SK-N-SH treated with all-trans-retinoic acid at 6 μM for 48 hours (cell line): Measurements from ENCODE around the gene TRIM71.
"Not testable (repeated sequence)": the region's sequence is repeated elsewhere in the genome, so short reads cannot be mapped to it uniquely, and the experiment has no call there.

Source experiments
- ATAC-seq: fragments of 200-7000 bp; cut with Tn5 transposase; 3 replicates; pipeline ENCODE4 v1.9.1; 2020; ENCODE audit warnings: mild to moderate bottlenecking, moderate library complexity
- ARNTL ChIP-seq: fragments of 450-650 bp; formaldehyde crosslinking; IDR thresholded peaks from 2 replicates; pipeline ENCODE4 v1.5.0; 2020; ENCODE audit warnings: low read depth, mild to moderate bottlenecking, moderate library complexity, borderline replicate concordance
- BACH2 ChIP-seq: fragments of 250-450 bp; sonication (Bioruptor Pico); IDR thresholded peaks from 2 replicates; pipeline ENCODE4 v1.9.0; 2021; ENCODE audit warnings: mild to moderate bottlenecking, borderline replicate concordance
- CSDC2 ChIP-seq: fragments of 250-450 bp; sonication (Bioruptor Pico); IDR thresholded peaks from 2 replicates; pipeline ENCODE4 v1.5.0; 2020; ENCODE audit warnings: mild to moderate bottlenecking, moderate library complexity
- ESRRG ChIP-seq: fragments of 250-450 bp; sonication (Bioruptor Pico); IDR thresholded peaks from 2 replicates; pipeline ENCODE4 v1.6.1; 2021; ENCODE audit warnings: mild to moderate bottlenecking
- GLIS3 ChIP-seq: fragments of 250-450 bp; sonication (Bioruptor Pico); IDR thresholded peaks from 2 replicates; pipeline ENCODE4 v1.5.0; 2020; ENCODE audit warnings: mild to moderate bottlenecking, moderate library complexity
- ISL1 ChIP-seq: fragments of 250-450 bp; sonication (Bioruptor Pico); IDR thresholded peaks from 2 replicates; pipeline ENCODE4 v2.1.2; 2022; ENCODE audit warnings: mild to moderate bottlenecking, moderate library complexity
- OSR1 ChIP-seq: fragments of 250-450 bp; sonication (Bioruptor Pico); IDR thresholded peaks from 2 replicates; pipeline ENCODE4 v1.8.0; 2022; ENCODE audit warnings: moderate library complexity, mild to moderate bottlenecking, inconsistent platforms
- PPARA ChIP-seq: fragments of 250-450 bp; sonication (Bioruptor Pico); IDR thresholded peaks from 2 replicates; pipeline ENCODE4 v1.5.0; 2020; ENCODE audit warnings: mild to moderate bottlenecking, borderline replicate concordance
- RARB ChIP-seq: fragments of 250-450 bp; sonication (Bioruptor Pico); IDR thresholded peaks from 2 replicates; pipeline ENCODE4 v1.8.0; 2021; ENCODE audit warnings: mild to moderate bottlenecking, moderate library complexity
- SNAI2 ChIP-seq: fragments of 250-450 bp; sonication (Bioruptor Pico); IDR thresholded peaks from 2 replicates; pipeline ENCODE4 v1.5.0; 2020; ENCODE audit warnings: mild to moderate bottlenecking, moderate library complexity
- TOX ChIP-seq: fragments of 250-450 bp; sonication (Bioruptor Pico); IDR thresholded peaks from 2 replicates; pipeline ENCODE4 v1.8.0; 2021; ENCODE audit warnings: mild to moderate bottlenecking, moderate library complexity, borderline replicate concordance
- ZC3H10 ChIP-seq: fragments of 250-450 bp; sonication (Bioruptor Pico); IDR thresholded peaks from 2 replicates; pipeline ENCODE4 v1.5.1; 2021; ENCODE audit warnings: mild to moderate bottlenecking, moderate library complexity
- ZFP30 ChIP-seq: fragments of 450-650 bp; formaldehyde crosslinking; IDR thresholded peaks from 2 replicates; pipeline ENCODE4 v1.5.0; 2022; ENCODE audit warnings: mild to moderate bottlenecking, moderate library complexity
- ZNF565 ChIP-seq: fragments of 450-650 bp; formaldehyde crosslinking; conservative IDR thresholded peaks from 2 replicates; pipeline ENCODE4 v1.5.0; 2020; ENCODE audit warnings: low read depth, mild to moderate bottlenecking, moderate library complexity
- ZNF70 ChIP-seq: fragments of 450-650 bp; formaldehyde crosslinking; IDR thresholded peaks from 2 replicates; pipeline ENCODE4 v1.5.0; 2020; ENCODE audit warnings: mild to moderate bottlenecking, moderate library complexity
- ZNF8 ChIP-seq: fragments of 450-650 bp; formaldehyde crosslinking; IDR thresholded peaks from 2 replicates; pipeline ENCODE4 v1.5.0; 2020; ENCODE audit warnings: mild to moderate bottlenecking, moderate library complexity
- TF ChIP-seq, protein P1 (sequence below): fragments of 250-450 bp; sonication (Bioruptor Pico); IDR thresholded peaks from 2 replicates; pipeline ENCODE4 v1.8.0; 2020; ENCODE audit warnings: mild to moderate bottlenecking, moderate library complexity, borderline replicate concordance
- TF ChIP-seq, protein P2 (sequence below): fragments of 250-450 bp; sonication (Bioruptor Pico); IDR thresholded peaks from 2 replicates; pipeline ENCODE4 v1.5.1; 2020; ENCODE audit warnings: low read depth, mild to moderate bottlenecking, moderate library complexity
- TF ChIP-seq, protein P3 (sequence below): fragments of 250-450 bp; sonication (Bioruptor Pico); IDR thresholded peaks from 2 replicates; pipeline ENCODE4 v1.8.0; 2021; ENCODE audit warnings: low read depth, mild to moderate bottlenecking, moderate library complexity, borderline replicate concordance
- TF ChIP-seq, protein P4 (sequence below): fragments of 250-450 bp; sonication (Bioruptor Pico); IDR thresholded peaks from 2 replicates; pipeline ENCODE4 v1.5.0; 2020; ENCODE audit warnings: mild to moderate bottlenecking, moderate library complexity

TRIM71 gene

DNA sequence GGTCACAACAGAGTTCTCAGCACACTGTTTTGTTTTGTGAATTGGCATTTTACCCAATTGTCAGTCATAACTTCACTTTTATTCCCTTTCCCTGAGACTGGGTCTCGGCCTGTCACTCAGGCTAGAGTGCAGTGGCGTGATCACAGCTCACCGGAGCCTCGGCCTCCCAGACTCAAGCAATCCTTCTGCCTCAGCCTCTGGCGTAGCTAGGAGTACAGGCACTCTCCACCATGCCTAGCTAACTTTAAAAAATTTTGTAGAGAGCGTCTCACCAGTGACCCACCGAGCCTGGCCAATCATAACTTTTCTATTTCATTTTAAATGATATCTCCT lies 26.5 kb downstream of the TRIM71 start (continued):
- TF ChIP-seq, protein P1, sequence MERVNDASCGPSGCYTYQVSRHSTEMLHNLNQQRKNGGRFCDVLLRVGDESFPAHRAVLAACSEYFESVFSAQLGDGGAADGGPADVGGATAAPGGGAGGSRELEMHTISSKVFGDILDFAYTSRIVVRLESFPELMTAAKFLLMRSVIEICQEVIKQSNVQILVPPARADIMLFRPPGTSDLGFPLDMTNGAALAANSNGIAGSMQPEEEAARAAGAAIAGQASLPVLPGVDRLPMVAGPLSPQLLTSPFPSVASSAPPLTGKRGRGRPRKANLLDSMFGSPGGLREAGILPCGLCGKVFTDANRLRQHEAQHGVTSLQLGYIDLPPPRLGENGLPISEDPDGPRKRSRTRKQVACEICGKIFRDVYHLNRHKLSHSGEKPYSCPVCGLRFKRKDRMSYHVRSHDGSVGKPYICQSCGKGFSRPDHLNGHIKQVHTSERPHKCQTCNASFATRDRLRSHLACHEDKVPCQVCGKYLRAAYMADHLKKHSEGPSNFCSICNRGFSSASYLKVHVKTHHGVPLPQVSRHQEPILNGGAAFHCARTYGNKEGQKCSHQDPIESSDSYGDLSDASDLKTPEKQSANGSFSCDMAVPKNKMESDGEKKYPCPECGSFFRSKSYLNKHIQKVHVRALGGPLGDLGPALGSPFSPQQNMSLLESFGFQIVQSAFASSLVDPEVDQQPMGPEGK, result no peak
- TF ChIP-seq PPARA (CRISPR knock-in tag), result no peak
- TF ChIP-seq GLIS3 (CRISPR knock-in tag), result no peak
- TF ChIP-seq ZC3H10, result no peak

DNA sequence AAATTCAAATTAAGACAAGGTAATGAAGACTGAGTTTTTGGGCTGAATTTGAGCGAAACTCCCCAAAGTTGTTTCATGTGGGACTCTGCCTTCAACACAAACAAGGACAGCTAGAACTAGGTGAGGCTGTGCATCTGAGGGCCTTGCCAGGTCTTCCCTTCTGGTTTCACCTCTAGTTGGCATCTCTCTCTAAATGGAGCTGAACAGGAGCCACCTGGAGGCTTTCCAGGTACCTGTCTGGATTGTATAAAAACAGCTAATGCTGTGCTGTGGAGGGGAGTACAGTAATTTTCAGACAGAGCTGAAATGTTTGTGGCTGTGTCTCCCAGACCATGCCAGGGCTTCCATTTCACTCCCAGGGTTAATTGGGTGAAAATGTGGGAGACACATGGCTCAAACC lies 27.1 kb downstream of the TRIM71 start:
- TF ChIP-seq, protein P1, result no peak
- TF ChIP-seq GLIS3 (CRISPR knock-in tag), result no peak
- TF ChIP-seq, protein P2, sequence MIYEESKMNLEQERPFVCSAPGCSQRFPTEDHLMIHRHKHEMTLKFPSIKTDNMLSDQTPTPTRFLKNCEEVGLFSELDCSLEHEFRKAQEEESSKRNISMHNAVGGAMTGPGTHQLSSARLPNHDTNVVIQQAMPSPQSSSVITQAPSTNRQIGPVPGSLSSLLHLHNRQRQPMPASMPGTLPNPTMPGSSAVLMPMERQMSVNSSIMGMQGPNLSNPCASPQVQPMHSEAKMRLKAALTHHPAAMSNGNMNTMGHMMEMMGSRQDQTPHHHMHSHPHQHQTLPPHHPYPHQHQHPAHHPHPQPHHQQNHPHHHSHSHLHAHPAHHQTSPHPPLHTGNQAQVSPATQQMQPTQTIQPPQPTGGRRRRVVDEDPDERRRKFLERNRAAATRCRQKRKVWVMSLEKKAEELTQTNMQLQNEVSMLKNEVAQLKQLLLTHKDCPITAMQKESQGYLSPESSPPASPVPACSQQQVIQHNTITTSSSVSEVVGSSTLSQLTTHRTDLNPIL (CRISPR knock-in tag), result no peak
- TF ChIP-seq, protein P3, sequence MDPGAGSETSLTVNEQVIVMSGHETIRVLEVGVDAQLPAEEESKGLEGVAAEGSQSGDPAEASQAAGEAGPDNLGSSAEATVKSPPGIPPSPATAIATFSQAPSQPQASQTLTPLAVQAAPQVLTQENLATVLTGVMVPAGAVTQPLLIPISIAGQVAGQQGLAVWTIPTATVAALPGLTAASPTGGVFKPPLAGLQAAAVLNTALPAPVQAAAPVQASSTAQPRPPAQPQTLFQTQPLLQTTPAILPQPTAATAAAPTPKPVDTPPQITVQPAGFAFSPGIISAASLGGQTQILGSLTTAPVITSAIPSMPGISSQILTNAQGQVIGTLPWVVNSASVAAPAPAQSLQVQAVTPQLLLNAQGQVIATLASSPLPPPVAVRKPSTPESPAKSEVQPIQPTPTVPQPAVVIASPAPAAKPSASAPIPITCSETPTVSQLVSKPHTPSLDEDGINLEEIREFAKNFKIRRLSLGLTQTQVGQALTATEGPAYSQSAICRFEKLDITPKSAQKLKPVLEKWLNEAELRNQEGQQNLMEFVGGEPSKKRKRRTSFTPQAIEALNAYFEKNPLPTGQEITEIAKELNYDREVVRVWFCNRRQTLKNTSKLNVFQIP (CRISPR knock-in tag), result no peak
- TF ChIP-seq, protein P4, sequence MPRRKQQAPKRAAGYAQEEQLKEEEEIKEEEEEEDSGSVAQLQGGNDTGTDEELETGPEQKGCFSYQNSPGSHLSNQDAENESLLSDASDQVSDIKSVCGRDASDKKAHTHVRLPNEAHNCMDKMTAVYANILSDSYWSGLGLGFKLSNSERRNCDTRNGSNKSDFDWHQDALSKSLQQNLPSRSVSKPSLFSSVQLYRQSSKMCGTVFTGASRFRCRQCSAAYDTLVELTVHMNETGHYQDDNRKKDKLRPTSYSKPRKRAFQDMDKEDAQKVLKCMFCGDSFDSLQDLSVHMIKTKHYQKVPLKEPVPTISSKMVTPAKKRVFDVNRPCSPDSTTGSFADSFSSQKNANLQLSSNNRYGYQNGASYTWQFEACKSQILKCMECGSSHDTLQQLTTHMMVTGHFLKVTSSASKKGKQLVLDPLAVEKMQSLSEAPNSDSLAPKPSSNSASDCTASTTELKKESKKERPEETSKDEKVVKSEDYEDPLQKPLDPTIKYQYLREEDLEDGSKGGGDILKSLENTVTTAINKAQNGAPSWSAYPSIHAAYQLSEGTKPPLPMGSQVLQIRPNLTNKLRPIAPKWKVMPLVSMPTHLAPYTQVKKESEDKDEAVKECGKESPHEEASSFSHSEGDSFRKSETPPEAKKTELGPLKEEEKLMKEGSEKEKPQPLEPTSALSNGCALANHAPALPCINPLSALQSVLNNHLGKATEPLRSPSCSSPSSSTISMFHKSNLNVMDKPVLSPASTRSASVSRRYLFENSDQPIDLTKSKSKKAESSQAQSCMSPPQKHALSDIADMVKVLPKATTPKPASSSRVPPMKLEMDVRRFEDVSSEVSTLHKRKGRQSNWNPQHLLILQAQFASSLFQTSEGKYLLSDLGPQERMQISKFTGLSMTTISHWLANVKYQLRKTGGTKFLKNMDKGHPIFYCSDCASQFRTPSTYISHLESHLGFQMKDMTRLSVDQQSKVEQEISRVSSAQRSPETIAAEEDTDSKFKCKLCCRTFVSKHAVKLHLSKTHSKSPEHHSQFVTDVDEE, result no peak
- TF ChIP-seq ZNF565 (CRISPR knock-in tag), result no peak
- TF ChIP-seq SNAI2, result no peak
- TF ChIP-seq ARNTL, result no peak
- TF ChIP-seq ZNF70 (CRISPR knock-in tag), result no peak
- TF ChIP-seq ISL1, result no peak
- TF ChIP-seq OSR1 (CRISPR knock-in tag), result no peak
- TF ChIP-seq TOX (CRISPR knock-in tag), result no peak
- TF ChIP-seq ZC3H10, result no peak
- no peak for TF ChIP-seq ESRRG (CRISPR knock-in tag)
- no peak for TF ChIP-seq CSDC2
- TF ChIP-seq RARB (CRISPR knock-in tag), result no peak
- TF ChIP-seq BACH2 (CRISPR knock-in tag), result no peak
- TF ChIP-seq ZNF8 (CRISPR knock-in tag), result no peak
- no peak for ATAC-seq

DNA sequence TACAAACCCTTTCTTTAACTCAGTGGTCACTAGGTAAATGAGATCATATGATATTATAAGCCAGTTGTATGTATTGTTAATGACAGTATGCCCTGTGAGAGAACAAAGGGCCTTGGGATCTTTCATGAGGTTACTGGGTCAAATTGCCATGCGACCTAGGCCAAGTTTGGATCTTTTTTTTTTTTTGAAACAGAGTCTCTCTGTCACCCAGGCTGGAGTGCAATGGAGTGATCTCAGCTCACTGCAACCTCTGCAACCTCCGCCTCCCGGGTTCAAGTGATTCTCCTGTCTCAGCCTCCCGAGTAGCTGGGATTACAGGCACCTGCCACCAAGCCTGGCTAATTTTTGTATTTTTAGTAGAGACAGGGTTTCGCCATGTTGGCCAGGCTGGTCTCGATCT lies 27.7 kb downstream of the TRIM71 start:
- ATAC-seq, result not testable (repeated sequence)

DNA sequence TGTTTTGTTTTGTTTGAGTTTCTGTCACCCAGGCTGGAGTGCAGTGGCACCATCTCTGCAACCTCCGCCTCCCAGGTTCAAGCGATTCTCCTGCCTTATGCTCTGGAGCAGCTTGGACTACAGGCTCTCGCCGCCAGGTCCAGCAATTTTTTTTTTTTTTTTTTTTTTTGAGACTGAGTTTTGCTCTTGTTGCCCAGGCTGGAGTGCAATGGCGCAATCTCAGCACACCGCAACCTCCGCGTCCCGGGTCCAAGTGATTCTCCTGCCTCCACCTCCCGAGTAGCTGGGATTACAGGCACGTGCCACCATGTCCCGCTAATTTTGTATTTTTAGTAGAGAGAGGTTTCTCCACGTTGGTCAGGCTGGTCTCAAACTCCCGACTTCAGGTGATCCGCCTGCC lies 29.2 kb downstream of the TRIM71 start:
- ATAC-seq, result not testable (repeated sequence)

DNA sequence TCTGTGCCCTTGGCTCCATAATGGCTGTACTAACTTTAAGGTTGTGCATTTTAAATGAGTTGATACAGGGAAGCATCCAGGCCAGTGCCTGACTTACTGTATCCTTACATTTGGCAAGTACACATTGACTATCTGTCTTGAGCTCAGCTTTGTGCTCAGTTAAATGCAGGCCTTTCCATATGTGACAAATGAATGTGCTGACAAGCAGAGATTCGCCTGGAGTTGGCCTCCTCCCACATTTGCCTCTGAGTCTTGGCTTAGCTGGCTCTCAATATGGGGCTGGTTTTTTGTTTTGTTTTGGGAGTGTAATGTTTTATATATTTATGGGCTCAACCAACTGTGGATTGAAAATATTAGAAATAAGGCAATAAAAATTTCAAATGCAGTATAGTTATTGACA lies 29.7 kb downstream of the TRIM71 start:
- TF ChIP-seq ZNF8 (CRISPR knock-in tag) (no peak), ZNF70 (CRISPR knock-in tag) (no peak), ZFP30 (CRISPR knock-in tag) (no peak), ARNTL (no peak), OSR1 (CRISPR knock-in tag) (no peak)
- TF ChIP-seq, protein P4, result no peak
- TF ChIP-seq, all 23 proteins: peak for 0

More for the DNA sequence above, 29.7 kb downstream of the TRIM71 start:
- ATAC-seq, result no peak
